ENCODE results near the gene CDK12.
"Not testable (repeated sequence)": the region's sequence is repeated elsewhere in the genome, so short reads cannot be mapped to it uniquely, and the experiment has no call there.

The CDK12 gene
- 170 to 193 reads per million in 2 experiments for total RNA-seq

- peak; percentile 92 for DNase-seq (ENCODE audit: low read depth)
Measured at GRCh38 chr17:39461113-39461925, at the start of gene CDK12. TSS of gene CDK12 (plus strand) at chr17:39461486. CDS start at chr17:39462072, 586 bp downstream.

GRCh38 chr17:39416141-39416540 is 45.1 kb upstream of the CDK12 start:
- DNase-seq (ENCODE audit: low read depth) = no peak

DNA sequence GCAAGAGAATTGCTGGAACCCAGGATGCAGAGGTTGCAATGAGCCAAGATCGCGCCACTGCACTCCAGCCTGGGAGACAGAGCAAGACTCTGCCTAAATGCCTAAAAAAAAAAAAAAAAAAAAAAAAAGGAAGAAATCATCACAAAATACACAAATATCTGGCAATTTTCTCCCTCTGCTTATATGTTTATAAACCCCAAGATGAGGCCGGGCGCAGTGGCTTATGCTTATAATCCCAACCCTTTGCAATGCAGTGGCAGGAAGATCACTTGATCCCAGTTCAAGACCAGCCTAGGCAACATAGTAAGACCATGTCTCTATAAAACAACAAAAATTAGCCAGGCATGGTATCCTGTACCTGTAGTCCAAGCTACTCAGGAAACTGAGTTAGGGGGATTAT is 31.7 kb upstream of the CDK12 start:
- no peak for DNase-seq (ENCODE audit: low read depth)

GRCh38 chr17:39439868-39440267 is 21.4 kb upstream of the CDK12 start:
- not testable (repeated sequence) for DNase-seq (ENCODE audit: low read depth)

GRCh38 chr17:39443326-39443725 is 18.0 kb upstream of the CDK12 start:
- no peak for DNase-seq (ENCODE audit: low read depth)

DNA sequence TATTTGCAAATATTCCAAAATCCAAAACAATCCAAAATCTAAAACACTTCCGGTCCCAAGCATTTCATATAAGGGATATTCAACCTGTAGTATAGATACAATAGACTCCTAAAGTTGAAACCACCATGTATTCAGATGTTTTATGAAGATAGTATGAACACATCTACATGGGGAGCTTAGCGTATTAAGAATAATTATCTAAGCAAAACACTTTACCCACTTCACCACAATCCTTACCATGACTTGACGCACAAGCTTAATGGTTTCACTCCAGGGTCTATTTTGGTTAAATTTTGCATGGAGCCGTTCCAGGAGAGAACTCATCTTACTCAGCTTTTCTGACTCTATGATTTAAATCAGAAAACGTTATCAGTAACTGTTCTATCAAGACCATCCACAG is 13.7 kb upstream of the CDK12 start:
- DNase-seq (ENCODE audit: low read depth) = no peak

- DNase-seq (ENCODE audit: low read depth) = no peak
Measured at GRCh38 chr17:39450051-39450450, 11.2 kb upstream of the CDK12 start.

- DNase-seq (ENCODE audit: low read depth) = peak; percentile 89
Measured at GRCh38 chr17:39450847-39451581, 10.3 kb upstream of the CDK12 start, which contains the start of gene MED1. TSS of gene MED1 (minus strand) at chr17:39451263. CDS start at chr17:39451062, 201 bp downstream.

DNA sequence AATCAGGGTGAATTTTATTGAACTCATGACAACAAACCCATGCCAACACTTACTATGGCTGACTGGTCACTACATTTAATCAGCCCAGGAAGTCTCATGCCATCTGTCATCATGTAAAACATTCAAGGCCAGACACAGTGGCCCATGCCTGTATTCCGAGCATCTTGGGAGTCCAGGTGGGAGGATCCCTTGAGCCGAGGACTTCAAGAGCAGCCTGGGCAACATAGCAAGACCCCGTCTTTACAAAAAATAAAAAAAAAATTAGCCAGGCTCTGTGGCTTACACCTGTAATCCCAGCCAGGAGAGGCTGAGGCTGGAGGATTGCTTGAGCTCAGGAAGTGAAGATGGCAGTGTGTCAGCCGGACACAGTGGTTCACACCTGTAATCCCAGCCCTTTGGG is 5.4 kb upstream of the CDK12 start:
- no peak for DNase-seq (ENCODE audit: low read depth)

GRCh38 chr17:39461926-39462569 is 762 bp downstream of the CDK12 start:
- peak; percentile 19 for DNase-seq (ENCODE audit: low read depth)

GRCh38 chr17:39462631-39463375 is 1.5 kb downstream of the CDK12 start:
- DNase-seq (ENCODE audit: low read depth) = no peak

- not testable (repeated sequence) for DNase-seq (ENCODE audit: low read depth)
Measured at GRCh38 chr17:39464639-39465181, 3.4 kb downstream of the CDK12 start.

DNA sequence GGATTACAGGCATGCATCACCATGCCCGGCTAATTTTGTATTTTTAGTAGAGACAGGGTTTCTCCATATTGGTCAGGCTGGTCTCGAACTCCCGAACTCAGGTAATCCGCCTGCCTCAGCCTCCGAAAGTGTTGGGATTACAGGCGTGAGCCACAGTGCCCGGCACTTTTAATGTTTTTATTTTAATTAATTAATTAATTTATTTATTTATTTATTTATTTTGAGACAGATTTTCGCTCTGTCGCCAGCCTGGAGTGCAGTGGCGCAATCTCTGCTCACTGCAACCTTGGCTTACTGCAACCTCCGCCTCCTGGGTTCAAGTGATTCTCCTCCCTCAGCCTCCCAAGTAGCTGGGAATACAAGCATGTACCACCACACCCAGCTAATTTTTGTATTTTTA is 7.3 kb downstream of the CDK12 start:
- DNase-seq (ENCODE audit: low read depth) = not testable (repeated sequence)

- DNase-seq (ENCODE audit: low read depth) = no peak
Measured at GRCh38 chr17:39473310-39473709, 12.0 kb downstream of the CDK12 start.

GRCh38 chr17:39479631-39480030 is 18.3 kb downstream of the CDK12 start:
- DNase-seq (ENCODE audit: low read depth) = not testable (repeated sequence)

DNA sequence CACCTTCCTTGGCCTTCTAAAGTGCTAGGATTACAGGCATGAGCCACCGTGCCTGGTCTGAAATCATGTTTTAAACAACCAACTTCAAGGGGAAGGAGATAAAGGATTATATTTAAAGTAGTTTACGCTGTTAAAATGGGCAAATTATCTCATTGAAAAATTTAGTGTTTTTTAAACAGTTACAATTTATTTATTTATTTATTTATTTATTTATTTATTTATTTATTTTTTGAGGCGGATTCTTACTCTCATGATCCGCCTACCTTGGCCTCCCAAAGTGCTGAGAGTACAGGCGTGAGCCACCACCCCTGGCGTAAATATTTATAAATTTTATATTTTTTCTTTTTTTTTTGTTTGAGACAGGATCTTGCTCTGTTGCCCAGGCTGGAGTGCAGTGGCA is 22.2 kb downstream of the CDK12 start:
- no peak for DNase-seq (ENCODE audit: low read depth)

- no peak for DNase-seq (ENCODE audit: low read depth)
Measured at GRCh38 chr17:39484178-39484577, 22.9 kb downstream of the CDK12 start.

DNA sequence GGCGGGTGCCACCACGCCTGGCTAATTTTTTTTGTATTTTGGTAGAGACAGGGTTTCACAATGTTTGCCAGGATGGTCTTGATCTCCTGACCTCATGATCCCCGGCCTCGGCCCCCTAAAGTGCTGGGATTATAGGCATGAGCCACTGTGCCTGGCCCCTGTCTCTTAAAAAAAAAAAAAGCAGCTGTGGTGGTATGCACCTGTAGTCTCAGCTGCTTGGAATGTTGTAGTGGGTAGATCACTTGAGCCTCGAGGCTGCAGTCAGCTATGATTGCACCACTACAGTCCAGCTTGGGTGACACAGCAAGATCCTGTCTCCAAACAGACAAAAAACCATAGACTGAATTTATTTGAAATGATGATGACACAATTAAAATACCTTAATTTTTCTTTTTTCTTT is 24.3 kb downstream of the CDK12 start:
- no peak for DNase-seq (ENCODE audit: low read depth)

GRCh38 chr17:39486242-39486641 is 25.0 kb downstream of the CDK12 start:
- DNase-seq (ENCODE audit: low read depth) = no peak

DNA sequence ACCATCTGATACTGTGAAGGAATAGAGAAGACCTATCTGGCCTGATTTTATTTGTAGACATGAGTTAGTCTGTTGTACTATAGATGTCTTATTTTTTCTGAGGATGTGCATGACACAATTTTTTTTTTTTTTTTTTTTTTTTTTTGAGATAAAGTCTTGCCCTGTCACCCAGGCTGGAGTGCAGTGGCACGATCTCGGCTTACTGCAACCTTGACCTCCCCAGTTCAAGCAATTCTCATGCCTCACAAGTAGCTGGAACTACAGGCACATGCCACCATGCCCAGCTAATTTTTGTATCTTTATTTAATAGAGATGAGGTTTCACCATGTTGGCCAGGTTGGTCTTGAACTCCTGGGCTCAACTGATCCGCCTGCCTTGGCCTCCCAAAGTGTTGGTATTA is 26.2 kb downstream of the CDK12 start:
- not testable (repeated sequence) for DNase-seq (ENCODE audit: low read depth)

GRCh38 chr17:39487946-39488345 is 26.7 kb downstream of the CDK12 start:
- DNase-seq (ENCODE audit: low read depth) = no peak
